ENCODE results near the gene DPF3.

DNA sequence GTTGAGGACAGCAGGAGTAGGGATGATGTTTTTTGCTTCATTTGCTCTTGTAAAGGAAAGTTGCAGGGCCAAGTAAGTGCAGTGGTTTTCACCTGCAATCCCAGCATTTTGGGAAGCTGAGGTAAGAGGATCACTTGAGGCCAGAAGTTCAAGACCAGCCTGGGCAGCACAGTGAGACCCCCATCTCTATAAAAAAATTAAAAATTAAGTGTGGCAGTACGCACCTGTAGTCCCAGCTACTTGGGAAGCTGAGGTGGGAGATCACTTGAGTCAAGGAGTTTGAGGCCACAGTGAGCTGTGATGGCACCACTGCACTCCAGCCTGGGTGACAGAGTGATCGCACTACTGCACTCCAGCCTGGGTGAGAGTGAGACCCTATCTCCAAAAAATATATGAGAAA lies 10.8 kb downstream of the DPF3 start:
- no peak for TF ChIP-seq ZNF274 (IDR thresholded peaks at IDR 0.05; ENCODE audit: low read depth, low read length)
- no peak for TF ChIP-seq SUZ12 (IDR thresholded peaks at IDR 0.05; ENCODE audit: extremely low read depth, insufficient read depth, insufficient read length)
- no peak for TF ChIP-seq YY1 (IDR thresholded peaks at IDR 0.05; ENCODE audit: insufficient read depth, insufficient read length)
